Mucosa of stomach (tissue), 1 donor: ENCODE results near the gene COA8.
"Not testable (repeated sequence)": the region's sequence is repeated elsewhere in the genome, so short reads cannot be mapped to it uniquely, and the experiment has no call there.

Experiments used
- H3K27me3 ChIP-seq: one replicate; pipeline ENCODE4 v1.7.0; 2013; ENCODE audit warnings: mild to moderate bottlenecking, low read length; ENCODE audit not compliant: control insufficient read depth, insufficient read depth
- H3K36me3 ChIP-seq: one replicate; pipeline ENCODE4 v1.7.0; 2013; ENCODE audit warnings: low read length; ENCODE audit not compliant: control insufficient read depth, insufficient read depth
- H3K4me1 ChIP-seq: one replicate; pipeline ENCODE4 v1.7.0; 2013; ENCODE audit warnings: mild to moderate bottlenecking, low read length; ENCODE audit not compliant: control insufficient read depth, insufficient read depth
- H3K4me3 ChIP-seq: one replicate; pipeline ENCODE4 v1.7.0; 2013; ENCODE audit warnings: low read length
- H3K9ac ChIP-seq: one replicate; pipeline ENCODE4 v1.7.0; 2013; ENCODE audit warnings: mild to moderate bottlenecking, low read length, moderate library complexity
- H3K9me3 ChIP-seq: one replicate; pipeline ENCODE4 v1.7.0; 2013; ENCODE audit warnings: mild to moderate bottlenecking, low read length, moderate library complexity; ENCODE audit not compliant: control insufficient read depth
- donor health status: Pancreatic carcinoma.

The COA8 gene

GRCh38 chr14:103581954-103582703, 19.4 kb downstream of the COA8 start:
- Histone ChIP-seq H3K36me3 (no peaks in the 10 kb centered on the region), H3K9ac (no peak overlapping the region), H3K4me3 (no peak overlapping the region), H3K9me3 (no peaks in the 10 kb centered on the region), H3K4me1 (peaks cover 8% of the 10 kb centered on the region), H3K27me3 (no peaks in the 10 kb centered on the region)

GRCh38 chr14:103584326-103584915, 21.7 kb downstream of the COA8 start:
- no peak overlapping the region for H3K4me3 ChIP-seq
- H3K9ac ChIP-seq = no peak overlapping the region
- no peaks in the 10 kb centered on the region for H3K9me3 ChIP-seq
- H3K36me3 ChIP-seq = no peaks in the 10 kb centered on the region
- no peaks in the 10 kb centered on the region for H3K27me3 ChIP-seq
- peaks cover 5% of the 10 kb centered on the region for H3K4me1 ChIP-seq

GRCh38 chr14:103593577-103593976, 30.8 kb downstream of the COA8 start:
- Histone ChIP-seq H3K4me1 (peaks cover 22% of the 10 kb centered on the region), H3K4me3 (no peak overlapping the region), H3K9ac (no peak overlapping the region)

GRCh38 chr14:103594265-103594664, 31.5 kb downstream of the COA8 start:
- H3K9me3 ChIP-seq = no peaks in the 10 kb centered on the region
- H3K27me3 ChIP-seq = no peaks in the 10 kb centered on the region
- no peak overlapping the region for H3K4me3 ChIP-seq
- H3K4me1 ChIP-seq = peaks cover 22% of the 10 kb centered on the region
- no peaks in the 10 kb centered on the region for H3K36me3 ChIP-seq
- H3K9ac ChIP-seq = no peak overlapping the region

More at GRCh38 chr14:103593577-103593976, 30.8 kb downstream of the COA8 start:
- Histone ChIP-seq H3K27me3 (no peaks in the 10 kb centered on the region), H3K9me3 (no peaks in the 10 kb centered on the region), H3K36me3 (no peaks in the 10 kb centered on the region)

GRCh38 chr14:103597623-103598377, 35.0 kb downstream of the COA8 start:
- no peaks in the 10 kb centered on the region for H3K36me3 ChIP-seq
- H3K9me3 ChIP-seq = no peaks in the 10 kb centered on the region
- H3K4me1 ChIP-seq = peaks cover 22% of the 10 kb centered on the region
- H3K9ac ChIP-seq = no peak overlapping the region
- no peak overlapping the region for H3K4me3 ChIP-seq
- H3K27me3 ChIP-seq = no peaks in the 10 kb centered on the region

- no peaks in the 10 kb centered on the region for H3K9me3 ChIP-seq
- peaks cover 2% of the 10 kb centered on the region for H3K4me1 ChIP-seq
- no peak overlapping the region for H3K4me3 ChIP-seq
- H3K27me3 ChIP-seq = no peaks in the 10 kb centered on the region
- no peak overlapping the region for H3K9ac ChIP-seq
- H3K36me3 ChIP-seq = no peaks in the 10 kb centered on the region
Observed at GRCh38 chr14:103600503-103600902, 37.7 kb downstream of the COA8 start.

- Histone ChIP-seq H3K9ac (no peak overlapping the region), H3K9me3 (no peaks in the 10 kb centered on the region), H3K4me3 (no peak overlapping the region), H3K4me1 (peaks cover 13% of the 10 kb centered on the region), H3K27me3 (peaks cover 20% of the 10 kb centered on the region), H3K36me3 (no peaks in the 10 kb centered on the region)
Observed at GRCh38 chr14:103604620-103605019, 41.9 kb downstream of the COA8 start.

GRCh38 chr14:103606963-103607668, 44.4 kb downstream of the COA8 start:
- no peak overlapping the region for H3K9ac ChIP-seq
- H3K4me1 ChIP-seq = peaks cover 13% of the 10 kb centered on the region
- H3K9me3 ChIP-seq = no peaks in the 10 kb centered on the region
- H3K4me3 ChIP-seq = no peak overlapping the region
- peaks cover 20% of the 10 kb centered on the region for H3K27me3 ChIP-seq
- no peaks in the 10 kb centered on the region for H3K36me3 ChIP-seq

DNA sequence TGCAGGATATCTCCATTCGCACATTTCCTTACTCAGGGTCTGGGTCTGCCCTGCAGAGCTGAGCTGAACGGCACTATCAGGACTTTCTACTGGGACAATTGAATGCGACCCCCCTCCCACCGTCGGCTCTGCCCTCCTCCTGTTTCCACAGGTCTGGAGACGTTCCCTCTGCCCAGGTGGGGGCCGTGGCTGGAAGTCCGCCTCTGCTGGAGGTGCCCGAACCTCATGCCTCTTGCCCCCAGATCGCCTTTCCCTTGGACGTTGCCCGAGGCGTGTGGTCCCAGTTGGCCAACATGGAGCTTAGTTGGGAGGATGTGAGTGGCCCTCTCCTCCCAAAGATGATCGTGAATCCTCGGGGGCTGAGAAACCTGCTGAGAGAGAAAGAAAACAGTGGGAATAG, 45.1 kb downstream of the COA8 start:
- Histone ChIP-seq H3K27me3 (peaks cover 20% of the 10 kb centered on the region), H3K36me3 (no peaks in the 10 kb centered on the region), H3K4me1 (peaks cover 13% of the 10 kb centered on the region), H3K9me3 (no peaks in the 10 kb centered on the region), H3K9ac (no peak overlapping the region), H3K4me3 (no peak overlapping the region)

GRCh38 chr14:103609081-103609480, 46.3 kb downstream of the COA8 start:
- H3K9ac ChIP-seq, H3K9me3 ChIP-seq, H3K4me3 ChIP-seq, H3K36me3 ChIP-seq: not testable (repeated sequence)
- H3K4me1 ChIP-seq = peaks cover 13% of the 10 kb centered on the region
- peaks cover 20% of the 10 kb centered on the region for H3K27me3 ChIP-seq

DNA sequence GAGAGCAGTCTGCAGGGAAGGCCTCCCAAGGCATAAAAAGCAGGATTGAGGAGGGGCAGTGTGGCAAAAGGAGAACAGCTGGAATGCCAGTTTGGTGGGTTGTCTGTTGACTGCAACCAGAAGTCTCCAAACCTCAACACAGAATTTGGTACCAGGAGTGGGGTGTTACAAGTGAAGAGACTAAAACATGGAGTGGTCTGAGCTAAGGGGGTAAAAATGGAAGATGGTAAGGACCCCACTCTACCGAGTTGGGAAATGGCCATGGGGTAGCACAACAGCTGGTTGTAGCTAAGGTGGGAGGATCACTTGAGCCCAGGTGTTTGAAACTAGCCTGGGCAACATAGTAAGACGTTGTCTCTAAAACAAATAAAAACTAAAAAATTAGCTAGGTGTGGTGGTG, 48.5 kb downstream of the COA8 start:
- H3K4me3 ChIP-seq = no peak overlapping the region
- H3K27me3 ChIP-seq = peaks cover 20% of the 10 kb centered on the region
- H3K4me1 ChIP-seq = peaks cover 13% of the 10 kb centered on the region
- H3K36me3 ChIP-seq = no peaks in the 10 kb centered on the region
- H3K9ac ChIP-seq = no peak overlapping the region
- H3K9me3 ChIP-seq = no peaks in the 10 kb centered on the region

GRCh38 chr14:103613517-103613916, 50.8 kb downstream of the COA8 start:
- H3K9me3 ChIP-seq = no peaks in the 10 kb centered on the region
- no peaks in the 10 kb centered on the region for H3K4me1 ChIP-seq
- H3K4me3 ChIP-seq = no peak overlapping the region
- no peak overlapping the region for H3K9ac ChIP-seq
- H3K36me3 ChIP-seq = no peaks in the 10 kb centered on the region
- H3K27me3 ChIP-seq = peaks cover 2% of the 10 kb centered on the region
